BE2C (cell line): ENCODE measurements around the gene GALNT17.

Experiments
- DNase-seq: peaks from one replicate; pipeline ENCODE4 v3.0.0-alpha.2; 2020
- H3K27me3 ChIP-seq: fragments of 250-450 bp; sonication (Bioruptor Pico); 2 replicates; pipeline ENCODE4 v1.5.1; 2020; ENCODE audit warnings: mild to moderate bottlenecking
- H3K36me3 ChIP-seq: fragments of 250-450 bp; sonication (Bioruptor Pico); 2 replicates; pipeline ENCODE4 v1.5.1; 2020; ENCODE audit warnings: mild to moderate bottlenecking
- H3K4me1 ChIP-seq: fragments of 250-450 bp; sonication (Bioruptor Pico); 2 replicates; pipeline ENCODE4 v1.5.1; 2020
- H3K4me3 ChIP-seq: 2 replicates; pipeline ENCODE4 v1.5.1; 2011; ENCODE audit warnings: low read depth, low read length
- H3K9me3 ChIP-seq: fragments of 250-450 bp; sonication (Bioruptor Pico); 2 replicates; pipeline ENCODE4 v1.5.1; 2020
- TF ChIP-seq, protein P1 (sequence below): IDR thresholded peaks from 2 replicates; pipeline ENCODE4 v1.5.1; 2012; ENCODE audit warnings: mild to moderate bottlenecking, low read depth, low read length

Gene GALNT17

DNA sequence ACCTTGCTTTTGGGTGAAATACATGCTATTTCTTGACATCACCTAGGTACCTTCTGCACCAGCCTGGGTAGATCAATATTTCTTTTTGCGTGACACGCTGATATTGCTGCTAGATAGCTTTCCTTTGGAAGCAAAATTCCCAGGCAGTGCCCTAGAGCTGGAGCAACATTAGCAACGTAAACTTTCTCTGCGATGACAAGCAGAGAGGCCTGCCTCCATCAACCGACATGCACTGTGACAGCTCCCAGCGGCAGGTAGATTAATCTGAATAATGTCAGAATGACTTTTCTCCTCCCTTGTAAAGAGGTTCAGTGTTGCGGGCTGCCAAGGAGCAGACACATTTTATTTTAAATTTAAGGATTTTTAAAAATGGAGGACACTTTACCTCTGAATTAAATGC is 307.4 kb downstream of the GALNT17 start:
- Histone ChIP-seq H3K4me3 (no peak overlapping the region), H3K27me3 (no peaks in the 10 kb centered on the region), H3K4me1 (no peaks in the 10 kb centered on the region), H3K36me3 (no peaks in the 10 kb centered on the region), H3K9me3 (no peaks in the 10 kb centered on the region; the same call in 1 of the 2 replicates)
- TF ChIP-seq, protein P1, sequence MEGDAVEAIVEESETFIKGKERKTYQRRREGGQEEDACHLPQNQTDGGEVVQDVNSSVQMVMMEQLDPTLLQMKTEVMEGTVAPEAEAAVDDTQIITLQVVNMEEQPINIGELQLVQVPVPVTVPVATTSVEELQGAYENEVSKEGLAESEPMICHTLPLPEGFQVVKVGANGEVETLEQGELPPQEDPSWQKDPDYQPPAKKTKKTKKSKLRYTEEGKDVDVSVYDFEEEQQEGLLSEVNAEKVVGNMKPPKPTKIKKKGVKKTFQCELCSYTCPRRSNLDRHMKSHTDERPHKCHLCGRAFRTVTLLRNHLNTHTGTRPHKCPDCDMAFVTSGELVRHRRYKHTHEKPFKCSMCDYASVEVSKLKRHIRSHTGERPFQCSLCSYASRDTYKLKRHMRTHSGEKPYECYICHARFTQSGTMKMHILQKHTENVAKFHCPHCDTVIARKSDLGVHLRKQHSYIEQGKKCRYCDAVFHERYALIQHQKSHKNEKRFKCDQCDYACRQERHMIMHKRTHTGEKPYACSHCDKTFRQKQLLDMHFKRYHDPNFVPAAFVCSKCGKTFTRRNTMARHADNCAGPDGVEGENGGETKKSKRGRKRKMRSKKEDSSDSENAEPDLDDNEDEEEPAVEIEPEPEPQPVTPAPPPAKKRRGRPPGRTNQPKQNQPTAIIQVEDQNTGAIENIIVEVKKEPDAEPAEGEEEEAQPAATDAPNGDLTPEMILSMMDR, result no peak
- DNase-seq, result no peak

DNA sequence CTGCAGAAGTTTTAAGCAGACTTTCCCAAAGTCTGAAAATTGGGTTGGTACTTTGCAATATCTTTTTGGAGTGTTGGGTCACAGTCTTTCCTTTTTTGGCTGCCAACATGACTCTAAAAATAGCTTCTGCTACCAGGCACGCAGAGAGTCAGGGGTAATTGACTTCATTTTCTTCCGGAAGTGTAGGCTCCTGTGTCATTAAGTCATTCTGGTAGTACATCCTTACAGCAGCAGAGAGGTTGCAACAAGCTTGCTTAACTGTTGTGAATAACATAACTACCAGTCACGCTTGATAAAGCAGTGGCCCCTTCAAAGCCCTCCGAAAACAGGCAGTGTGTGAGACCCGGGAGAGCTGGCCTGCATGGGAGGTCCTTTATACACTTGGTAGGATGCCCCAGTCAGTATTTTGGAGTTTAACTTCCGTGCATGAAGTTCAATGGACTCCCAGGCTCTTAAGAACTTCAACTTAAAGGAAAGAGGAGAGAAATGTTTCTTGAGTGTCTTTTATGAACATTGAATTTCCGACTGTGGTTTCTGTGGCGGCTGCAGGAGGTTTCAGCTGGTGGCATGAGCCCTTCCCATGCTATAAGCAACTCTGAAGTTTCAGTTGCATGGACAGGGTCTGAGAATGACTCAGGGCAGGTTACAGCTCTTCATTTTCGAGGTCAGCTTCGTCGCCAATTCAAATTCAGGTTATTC is 310.7 kb downstream of the GALNT17 start:
- TF ChIP-seq, protein P1, result no peak
- no peaks in the 10 kb centered on the region for H3K4me1 ChIP-seq
- DNase-seq, result no peak
- H3K4me3 ChIP-seq, result no peak overlapping the region
- H3K27me3 ChIP-seq, result no peaks in the 10 kb centered on the region
- H3K9me3 ChIP-seq, result no peaks in the 10 kb centered on the region; the same call in 1 of the 2 replicates
- H3K36me3 ChIP-seq, result no peaks in the 10 kb centered on the region

DNA sequence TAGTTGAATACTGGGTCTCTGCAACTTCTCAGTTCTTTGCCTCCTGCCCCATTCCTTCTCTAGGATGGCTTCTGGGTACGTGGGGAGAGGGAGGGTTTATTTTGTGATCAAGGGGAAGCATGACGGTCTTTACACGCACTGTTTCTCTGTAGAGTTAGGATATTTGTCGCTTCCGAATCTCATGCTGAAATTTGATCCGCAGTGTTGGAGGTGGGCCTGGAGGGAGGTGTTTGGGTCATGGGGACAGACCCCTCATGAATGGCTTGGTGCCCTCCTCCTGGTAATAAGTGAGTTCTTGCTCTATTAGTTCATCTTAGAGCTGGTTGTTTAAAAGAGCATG is 311.2 kb downstream of the GALNT17 start:
- H3K27me3 ChIP-seq, result no peaks in the 10 kb centered on the region
- H3K9me3 ChIP-seq, result no peaks in the 10 kb centered on the region
- no peak overlapping the region for H3K4me3 ChIP-seq
- TF ChIP-seq, protein P1, result no peak
- no peaks in the 10 kb centered on the region for H3K36me3 ChIP-seq
- H3K4me1 ChIP-seq, result no peaks in the 10 kb centered on the region
- DNase-seq, result no peak

DNA sequence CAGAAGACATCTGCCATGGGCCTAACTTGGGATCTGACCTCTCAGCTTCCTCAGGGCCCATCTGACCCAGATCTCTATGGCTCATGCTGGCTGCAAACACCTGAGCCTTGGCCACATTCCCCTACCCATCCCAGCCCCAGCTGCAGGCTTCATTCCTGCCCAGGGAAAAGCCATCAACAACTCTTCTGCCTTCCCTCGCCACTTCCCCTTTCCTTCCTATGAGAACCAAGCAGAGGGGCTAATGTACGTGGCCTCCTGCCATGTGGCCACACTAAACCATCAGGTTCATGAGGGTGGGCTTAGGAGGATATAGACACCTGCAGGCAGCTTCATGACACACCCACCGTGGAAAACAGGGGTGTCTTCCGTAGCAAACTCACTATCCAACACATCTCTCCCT is 312.2 kb downstream of the GALNT17 start:
- Histone ChIP-seq H3K9me3 (no peaks in the 10 kb centered on the region), H3K27me3 (no peaks in the 10 kb centered on the region), H3K36me3 (no peaks in the 10 kb centered on the region), H3K4me1 (no peaks in the 10 kb centered on the region), H3K4me3 (no peak overlapping the region)
- no peak for DNase-seq
- TF ChIP-seq, protein P1, result no peak

DNA sequence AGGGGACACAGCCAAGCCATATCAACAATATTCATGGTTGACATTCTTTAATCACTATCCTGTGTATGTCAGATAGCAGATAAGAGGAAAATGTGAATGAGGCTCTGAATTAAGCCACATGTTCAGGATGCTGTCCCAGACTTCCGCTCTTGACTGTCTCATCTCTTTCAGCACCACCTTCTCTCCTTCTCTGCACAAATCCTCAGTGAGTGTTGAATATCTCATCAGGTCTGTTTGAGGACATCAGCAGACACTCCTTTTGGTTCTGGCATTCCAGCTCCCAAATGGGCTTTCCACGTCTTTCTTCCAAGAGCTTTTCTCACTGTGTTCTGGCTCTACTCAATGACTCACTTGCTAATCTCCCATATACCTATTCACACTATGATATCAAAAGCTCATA is 321.7 kb downstream of the GALNT17 start:
- Histone ChIP-seq H3K9me3 (no peaks in the 10 kb centered on the region), H3K4me3 (no peak overlapping the region), H3K4me1 (no peaks in the 10 kb centered on the region), H3K36me3 (no peaks in the 10 kb centered on the region), H3K27me3 (no peaks in the 10 kb centered on the region)
- TF ChIP-seq, protein P1, result no peak
- no peak for DNase-seq

DNA sequence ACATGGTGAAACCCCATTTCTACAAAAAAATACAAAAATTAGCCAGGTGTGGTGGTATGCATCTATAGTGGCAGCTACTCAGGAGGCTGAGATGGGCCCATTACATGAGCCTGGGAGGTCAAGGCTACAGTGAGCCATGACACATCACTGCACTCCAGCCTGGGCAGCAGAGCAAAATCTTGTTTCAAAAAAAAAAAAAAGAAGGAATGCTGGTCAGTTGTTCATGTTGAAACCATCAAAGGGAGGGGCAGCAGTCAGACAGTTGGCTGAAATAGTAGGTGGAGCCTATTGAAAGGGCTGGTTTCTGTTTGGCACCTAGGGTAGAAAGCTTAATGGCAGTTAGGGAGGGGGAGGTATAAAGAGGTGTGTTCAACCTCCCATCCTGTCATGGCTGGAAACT is 323.0 kb downstream of the GALNT17 start:
- DNase-seq, result no peak
- H3K9me3 ChIP-seq, result no peaks in the 10 kb centered on the region
- no peak overlapping the region for H3K4me3 ChIP-seq
- H3K36me3 ChIP-seq, result no peaks in the 10 kb centered on the region
- TF ChIP-seq, protein P1, result no peak
- no peaks in the 10 kb centered on the region for H3K27me3 ChIP-seq
- no peaks in the 10 kb centered on the region for H3K4me1 ChIP-seq
